K562 (cell line): ENCODE data around the gene RPS27. TPM values are rescaled to one million over a fixed set of nuclear protein-coding genes. Genes with fewer than 3 reads are reported as not detected.

Experiments
- CEBPZ ChIP-seq: fragments of 150-350 bp; IDR thresholded peaks from 2 replicates; pipeline ENCODE4 v1.6.1; 2014; ENCODE audit warnings: low read depth, mild to moderate bottlenecking, low read length, borderline replicate concordance
- ELF4 ChIP-seq: fragments of 450-650 bp; formaldehyde crosslinking; IDR thresholded peaks from 2 replicates; pipeline ENCODE4 v1.4.0; 2022; ENCODE audit warnings: missing genetic modification characterization
- EZH2 ChIP-seq: IDR thresholded peaks from 2 replicates; pipeline ENCODE4 v1.6.1; 2012; ENCODE audit warnings: low read depth, mild to moderate bottlenecking, inconsistent platforms, low read length, borderline replicate concordance
- FUS ChIP-seq: fragments of 200-400 bp; formaldehyde crosslinking; optimal IDR thresholded peaks from 2 replicates; pipeline ENCODE3; 2017; ENCODE audit warnings: low read depth, low read length
- HIVEP1 ChIP-seq: fragments of 250-450 bp; sonication (Bioruptor Pico); IDR thresholded peaks from 2 replicates; pipeline ENCODE4 v1.4.0; 2020; ENCODE audit warnings: mild to moderate bottlenecking
- MAX ChIP-seq: sonication (generic); formaldehyde crosslinking; IDR thresholded peaks from 2 replicates; pipeline ENCODE4 v1.9.0; 2022; ENCODE audit warnings: mild to moderate bottlenecking, missing genetic modification reagents
- MNT ChIP-seq, 2 experiments: fragments of 450-650 bp; conservative IDR thresholded peaks; 2 replicates each; pipeline ENCODE4 v1.6.1; 2017; ENCODE audit warnings: mild to moderate bottlenecking in 2 of 2, moderate library complexity in 2 of 2
- NELFE ChIP-seq: IDR thresholded peaks from 2 replicates; pipeline ENCODE4 v1.6.1; 2011; ENCODE audit warnings: mild to moderate bottlenecking; ENCODE audit not compliant: insufficient read depth, insufficient read length
- PRDM10 ChIP-seq: fragments of 450-650 bp; IDR thresholded peaks from 2 replicates; pipeline ENCODE4 v1.6.1; 2018; ENCODE audit not compliant: partially characterized antibody
- SMARCB1 ChIP-seq: IDR thresholded peaks from 2 replicates; pipeline ENCODE4 v1.6.1; 2011; ENCODE audit warnings: improper control_type of control experiment, low read depth; ENCODE audit not compliant: insufficient read length
- SREBF1 ChIP-seq: fragments of 150-350 bp; IDR thresholded peaks from 2 replicates; pipeline ENCODE4 v1.6.1; 2014; ENCODE audit warnings: antibody characterized with exemption, low read depth, low read length, borderline replicate concordance
- ZHX1 ChIP-seq: fragments of 150-350 bp; conservative IDR thresholded peaks from 2 replicates; pipeline ENCODE4 v1.6.1; 2014; ENCODE audit warnings: low read length
- ZNF224 ChIP-seq: sonication (generic); formaldehyde crosslinking; IDR thresholded peaks from 2 replicates; pipeline ENCODE4 v1.8.0; 2022; ENCODE audit warnings: mild to moderate bottlenecking, missing genetic modification reagents
- polyA plus RNA-seq, 8 experiments: library from polyadenylated mRNA; depleted of rRNA in 4 of 8; stranded (reverse) in 5 of 8; unstranded in 3 of 8; fragments of >200 nt; fragmentation: Nextera tagmentation in 2 of 8; fragmentation: Illumina TruSeq in 1 of 8; extraction: Ambion mirVana in 2 of 8; extraction: Trizol in 1 of 8; gene quantifications; 2 replicates each; pipeline versions ENCODE4 v1.2.1 to v1.2.3, GENCODE V29; 2011 to 2014; ENCODE audit warnings: inconsistent platforms in 1 of 8, missing spikeins in 1 of 8
- total RNA-seq, 7 experiments: library from RNA; depleted of rRNA in 6 of 7; stranded (reverse); fragments of >200 nt in 6 of 7; fragmentation: Illumina TruSeq in 2 of 7; extraction: Trizol in 2 of 7; gene quantifications; 2 replicates each; pipeline versions ENCODE4 v1.2.1 to v1.2.3, GENCODE V29; 2011 to 2021; ENCODE audit warnings: low replicate concordance in 1 of 7

The RPS27 gene
- total and polyA plus RNA-seq, 9 of the 15 experiments (the other 6 are each of a cell fraction or from before 2014, with no cell fraction given) = 2,091 to 9,377 (median 6,706) TPM

GRCh38 chr1:153963030-153963849 lies 27.3 kb upstream of the RPS27 start, which contains the start of gene SLC39A1 (continued):
- TF ChIP-seq PRDM10 (peak; percentile 12), CEBPZ (no peak), SREBF1 (no peak), SMARCB1 (no peak), ELF4 (CRISPR knock-in tag) (no peak), ZNF224 (CRISPR knock-in tag) (no peak), ZHX1 (no peak), MAX (CRISPR knock-in tag) (peak; percentile 8), EZH2 (no peak), MNT (conservative IDR thresholded peaks at IDR 0.05) (peak; percentile 45 to 46; a peak in 3 of 4 replicates), FUS (no peak), HIVEP1 (no peak), NELFE (no peak)
